ENCODE measurements around the gene TESPA1.

TESPA1 gene

GRCh38 chr12:54949073-54949711 is 35.4 kb downstream of the TESPA1 start:
- Histone ChIP-seq H3K36me3 (ENCODE audit: control insufficient read depth in 2 of 2, insufficient read depth in 1 of 2, low read length in 2 of 2) (no peaks in the 10 kb centered on the region), H3K9me3 (ENCODE audit: control insufficient read depth, insufficient read depth, low read depth, low read length) (no peaks in the 10 kb centered on the region), H3K4me1 (ENCODE audit: control insufficient read depth, insufficient read depth, low read length) (no peaks in the 10 kb centered on the region), H3K27ac (ENCODE audit: extremely low read depth, low read depth, low read length) (no peak overlapping the region), H3K4me3 (ENCODE audit: low read depth, low read length) (no peak overlapping the region)
- CTCF ChIA-PET, result interaction anchor here (1.2 kb wide), 1 partner anchor 125 kb away, joined by 3 read pairs; no protein-coding TSS in a partner anchor
- POLR2A ChIA-PET, result no interaction called here
- TF ChIP-seq ZBTB48 (tag by site-specific recombination; IDR thresholded peaks at IDR 0.05) (no peak), ZNF677 (tag by site-specific recombination; IDR thresholded peaks at IDR 0.05) (no peak), CTCF (tag by site-specific recombination; IDR thresholded peaks at IDR 0.05) (no peak), ZNF544 (tag by site-specific recombination; IDR thresholded peaks at IDR 0.05) (no peak), ZNF19 (tag by site-specific recombination; IDR thresholded peaks at IDR 0.05; ENCODE audit: low read depth) (no peak), ZNF140 (tag by site-specific recombination; IDR thresholded peaks at IDR 0.05) (no peak), ZNF391 (tag by site-specific recombination; IDR thresholded peaks at IDR 0.05; ENCODE audit: borderline replicate concordance, low read depth) (no peak), MZF1 (tag by site-specific recombination; IDR thresholded peaks at IDR 0.05; ENCODE audit: borderline replicate concordance) (no peak), ZNF248 (tag by site-specific recombination; IDR thresholded peaks at IDR 0.05) (no peak), GFI1B (tag by site-specific recombination; IDR thresholded peaks at IDR 0.05) (no peak), ZSCAN23 (tag by site-specific recombination; IDR thresholded peaks at IDR 0.05) (no peak), PRDM1 (tag by site-specific recombination; IDR thresholded peaks at IDR 0.05) (no peak), ZNF621 (tag by site-specific recombination; IDR thresholded peaks at IDR 0.05) (no peak), ZNF426 (tag by site-specific recombination; IDR thresholded peaks at IDR 0.05) (no peak), ZNF791 (tag by site-specific recombination; IDR thresholded peaks at IDR 0.05) (no peak)
- TF ChIP-seq, protein P1, sequence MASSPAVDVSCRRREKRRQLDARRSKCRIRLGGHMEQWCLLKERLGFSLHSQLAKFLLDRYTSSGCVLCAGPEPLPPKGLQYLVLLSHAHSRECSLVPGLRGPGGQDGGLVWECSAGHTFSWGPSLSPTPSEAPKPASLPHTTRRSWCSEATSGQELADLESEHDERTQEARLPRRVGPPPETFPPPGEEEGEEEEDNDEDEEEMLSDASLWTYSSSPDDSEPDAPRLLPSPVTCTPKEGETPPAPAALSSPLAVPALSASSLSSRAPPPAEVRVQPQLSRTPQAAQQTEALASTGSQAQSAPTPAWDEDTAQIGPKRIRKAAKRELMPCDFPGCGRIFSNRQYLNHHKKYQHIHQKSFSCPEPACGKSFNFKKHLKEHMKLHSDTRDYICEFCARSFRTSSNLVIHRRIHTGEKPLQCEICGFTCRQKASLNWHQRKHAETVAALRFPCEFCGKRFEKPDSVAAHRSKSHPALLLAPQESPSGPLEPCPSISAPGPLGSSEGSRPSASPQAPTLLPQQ (tag by site-specific recombination; IDR thresholded peaks at IDR 0.05), result no peak
- TF ChIP-seq, protein P2, sequence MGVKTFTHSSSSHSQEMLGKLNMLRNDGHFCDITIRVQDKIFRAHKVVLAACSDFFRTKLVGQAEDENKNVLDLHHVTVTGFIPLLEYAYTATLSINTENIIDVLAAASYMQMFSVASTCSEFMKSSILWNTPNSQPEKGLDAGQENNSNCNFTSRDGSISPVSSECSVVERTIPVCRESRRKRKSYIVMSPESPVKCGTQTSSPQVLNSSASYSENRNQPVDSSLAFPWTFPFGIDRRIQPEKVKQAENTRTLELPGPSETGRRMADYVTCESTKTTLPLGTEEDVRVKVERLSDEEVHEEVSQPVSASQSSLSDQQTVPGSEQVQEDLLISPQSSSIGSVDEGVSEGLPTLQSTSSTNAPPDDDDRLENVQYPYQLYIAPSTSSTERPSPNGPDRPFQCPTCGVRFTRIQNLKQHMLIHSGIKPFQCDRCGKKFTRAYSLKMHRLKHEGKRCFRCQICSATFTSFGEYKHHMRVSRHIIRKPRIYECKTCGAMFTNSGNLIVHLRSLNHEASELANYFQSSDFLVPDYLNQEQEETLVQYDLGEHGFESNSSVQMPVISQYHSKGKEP (tag by site-specific recombination; IDR thresholded peaks at IDR 0.05), result no peak

DNA sequence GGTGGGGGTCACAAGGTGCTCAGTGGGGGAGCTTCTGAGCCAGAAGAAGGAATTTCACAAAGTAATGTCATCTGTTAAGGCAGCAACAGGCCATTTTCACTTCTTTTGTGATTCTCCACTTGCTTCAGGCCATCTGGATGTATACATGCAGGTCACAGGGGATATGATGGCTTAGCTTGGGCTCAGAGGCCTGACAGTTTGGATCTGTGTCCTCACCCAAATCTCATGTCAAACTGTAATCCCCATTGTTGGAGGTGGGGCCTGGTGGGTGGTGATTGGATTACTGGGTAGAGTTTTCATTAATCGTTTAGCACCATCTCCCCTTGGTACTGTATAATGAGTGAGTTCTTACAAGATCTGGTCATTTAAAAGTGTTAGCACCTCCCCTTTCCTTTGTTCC is 36.4 kb downstream of the TESPA1 start:
- no peaks in the 10 kb centered on the region for H3K9me3 ChIP-seq (ENCODE audit: control insufficient read depth, insufficient read depth, low read depth, low read length)
- no peaks in the 10 kb centered on the region for H3K4me1 ChIP-seq (ENCODE audit: control insufficient read depth, insufficient read depth, low read length)
- ChIA-PET CTCF (interaction anchor here (0.8 to 1.2 kb wide), 2 partner anchors 120 to 126 kb away, joined by 3 read pairs; no protein-coding TSS in a partner anchor), POLR2A (no interaction called here)
- no peaks in the 10 kb centered on the region for H3K36me3 ChIP-seq (ENCODE audit: control insufficient read depth in 2 of 2, insufficient read depth in 1 of 2, low read length in 2 of 2)
- H3K27ac ChIP-seq (ENCODE audit: extremely low read depth, low read depth, low read length), result no peak overlapping the region
- no peak overlapping the region for H3K4me3 ChIP-seq (ENCODE audit: low read depth, low read length)
- TF ChIP-seq SCRT1 (tag by site-specific recombination; IDR thresholded peaks at IDR 0.05; ENCODE audit: borderline replicate concordance) (no peak), ZNF624 (tag by site-specific recombination; IDR thresholded peaks at IDR 0.05) (no peak), ZNF239 (tag by site-specific recombination; IDR thresholded peaks at IDR 0.05) (no peak), ZNF530 (tag by site-specific recombination; IDR thresholded peaks at IDR 0.05; ENCODE audit: low read depth) (no peak), ZNF510 (tag by site-specific recombination; IDR thresholded peaks at IDR 0.05; ENCODE audit: insufficient replicate concordance) (no peak), ZNF658 (tag by site-specific recombination; IDR thresholded peaks at IDR 0.05) (no peak), ZNF157 (tag by site-specific recombination; IDR thresholded peaks at IDR 0.05) (no peak), PRDM1 (tag by site-specific recombination; IDR thresholded peaks at IDR 0.05) (no peak), ZFP41 (tag by site-specific recombination; IDR thresholded peaks at IDR 0.05; ENCODE audit: borderline replicate concordance) (no peak), ZNF112 (tag by site-specific recombination; IDR thresholded peaks at IDR 0.05) (no peak), ZNF449 (tag by site-specific recombination; IDR thresholded peaks at IDR 0.05) (no peak), ZNF561 (tag by site-specific recombination; IDR thresholded peaks at IDR 0.05; ENCODE audit: borderline replicate concordance) (no peak)
